Liver (tissue), 9 donors: Measurements from ENCODE around the gene NOC2L. TPM values are rescaled to one million over a fixed set of nuclear protein-coding genes. Genes with fewer than 3 reads are reported as not detected.

ENCODE experiments used
- DNase-seq: peaks from one replicate; pipeline ENCODE4 v3.0.0-alpha.2; 2017; ENCODE audit warnings: low spot score
- H3K27ac ChIP-seq, 2 donors: one replicate each; pipeline ENCODE4 v1.7.0; 2013; ENCODE audit warnings: inconsistent platforms in 2 of 2, low read length in 2 of 2, control low read depth in 1 of 2, low read depth in 1 of 2, mild to moderate bottlenecking in 1 of 2
- H3K27me3 ChIP-seq, 4 donors: one replicate each; pipeline versions ENCODE4 v1.6.1 to v1.7.0; 2013; ENCODE audit warnings: low read length in 3 of 4, inconsistent platforms in 1 of 4, mild to moderate bottlenecking in 1 of 4, moderate library complexity in 1 of 4; ENCODE audit not compliant: control insufficient read depth in 4 of 4, insufficient read depth in 4 of 4
- H3K36me3 ChIP-seq, 4 donors: one replicate each; pipeline versions ENCODE4 v1.6.1 to v1.7.0; 2013; ENCODE audit warnings: low read length in 3 of 4, mild to moderate bottlenecking in 3 of 4, low read depth in 1 of 4, moderate library complexity in 1 of 4; ENCODE audit not compliant: control insufficient read depth in 4 of 4, insufficient read depth in 3 of 4
- H3K4me1 ChIP-seq, 4 donors: one replicate each; pipeline versions ENCODE4 v1.6.1 to v1.7.0; 2013; ENCODE audit warnings: low read length in 3 of 4, mild to moderate bottlenecking in 3 of 4, moderate library complexity in 1 of 4; ENCODE audit not compliant: control insufficient read depth in 4 of 4, insufficient read depth in 4 of 4
- H3K4me3 ChIP-seq, 3 donors: one replicate each; pipeline versions ENCODE4 v1.6.1 to v1.7.0; 2013; ENCODE audit warnings: low read length in 3 of 3, control low read depth in 1 of 3, low read depth in 1 of 3, mild to moderate bottlenecking in 1 of 3
- H3K9ac ChIP-seq, 2 donors: one replicate each; pipeline ENCODE4 v1.7.0; 2013; ENCODE audit warnings: low read length in 2 of 2, mild to moderate bottlenecking in 2 of 2, moderate library complexity in 2 of 2, control low read depth in 1 of 2, low read depth in 1 of 2
- H3K9me3 ChIP-seq, 4 donors: one replicate each; pipeline versions ENCODE4 v1.6.1 to v1.7.0; 2013; ENCODE audit warnings: low read length in 3 of 4; ENCODE audit not compliant: control insufficient read depth in 4 of 4
- EGR1 ChIP-seq, 2 donors: IDR thresholded peaks; 2 replicates each; pipeline ENCODE4 v1.6.1; 2016 to 2018; ENCODE audit warnings: antibody characterized with exemption in 2 of 2, low read depth in 2 of 2
- FOXA1 ChIP-seq: IDR thresholded peaks from 2 replicates; pipeline ENCODE4 v1.6.1; 2016; ENCODE audit warnings: antibody characterized with exemption
- FOXA2 ChIP-seq: IDR thresholded peaks from 2 replicates; pipeline ENCODE4 v1.6.1; 2016; ENCODE audit warnings: antibody characterized with exemption
- GABPA ChIP-seq, 2 donors: IDR thresholded peaks in 1 of 2; conservative IDR thresholded peaks in 1 of 2; 2 replicates each; pipeline ENCODE4 v1.6.1; 2016; ENCODE audit warnings: antibody characterized with exemption in 2 of 2, mild to moderate bottlenecking in 1 of 2, moderate library complexity in 1 of 2
- HNF4A ChIP-seq, 2 donors: conservative IDR thresholded peaks; 2 replicates each; pipeline ENCODE4 v1.6.1; 2016; ENCODE audit warnings: antibody characterized with exemption in 2 of 2, mild to moderate bottlenecking in 2 of 2
- HNF4G ChIP-seq: IDR thresholded peaks from 2 replicates; pipeline ENCODE4 v1.6.1; 2016; ENCODE audit warnings: antibody characterized with exemption
- JUND ChIP-seq, 2 donors: IDR thresholded peaks; 2 replicates each; pipeline ENCODE4 v1.6.1; 2016; ENCODE audit warnings: antibody characterized with exemption in 2 of 2
- NR2F2 ChIP-seq: IDR thresholded peaks from 2 replicates; pipeline ENCODE4 v1.6.1; 2016; ENCODE audit warnings: antibody characterized with exemption
- RAD21 ChIP-seq, 2 donors: IDR thresholded peaks; 2 replicates each; pipeline ENCODE4 v1.6.1; 2016; ENCODE audit warnings: antibody characterized with exemption in 2 of 2, mild to moderate bottlenecking in 2 of 2
- RXRA ChIP-seq, 2 donors: IDR thresholded peaks; 2 replicates each; pipeline ENCODE4 v1.6.1; 2017 to 2018; ENCODE audit warnings: antibody characterized with exemption in 2 of 2, mild to moderate bottlenecking in 1 of 2
- SP1 ChIP-seq: IDR thresholded peaks from 2 replicates; pipeline ENCODE4 v1.6.1; 2018; ENCODE audit warnings: antibody characterized with exemption, mild to moderate bottlenecking
- TAF1 ChIP-seq: conservative IDR thresholded peaks from 2 replicates; pipeline ENCODE4 v1.6.1; 2016; ENCODE audit warnings: antibody characterized with exemption, mild to moderate bottlenecking
- YY1 ChIP-seq: IDR thresholded peaks from 2 replicates; pipeline ENCODE4 v1.6.1; 2016; ENCODE audit warnings: antibody characterized with exemption, mild to moderate bottlenecking
- WGBS: extraction: QIAGEN DNeasy Blood & Tissue Kit; methylation state at CpG from one replicate; pipeline ENCODE4 v1.1.7; 2013; 5-methylcytosine and 5-hydroxymethylcytosine counted together
- polyA plus RNA-seq, 2 donors: library from polyadenylated mRNA; stranded (reverse) in 1 of 2; unstranded in 1 of 2; fragments of 200-250 nt in 1 of 2; fragments of >200 nt in 1 of 2; fragmentation: Nextera tagmentation in 1 of 2; extraction: Ambion mirVana in 1 of 2; gene quantifications; one replicate each; pipeline versions ENCODE4 v1.2.1 to v1.2.3, GENCODE V29; 2013 to 2015
- total RNA-seq, 2 donors: library from RNA; depleted of rRNA; stranded (reverse); fragments of >200 nt; gene quantifications; one replicate each; pipeline ENCODE4 v1.2.3, GENCODE V29; 2014
- TF ChIP-seq, protein P1 (sequence below): fragments of 150-350 bp; IDR thresholded peaks from 2 replicates; pipeline ENCODE4 v1.5.1; 2017; ENCODE audit warnings: improper control_type of control experiment, low read depth, low read length; ENCODE audit not compliant: missing input control
- TF ChIP-seq, protein P2 (sequence below): IDR thresholded peaks from 2 replicates; pipeline ENCODE4 v1.6.1; 2016; ENCODE audit warnings: antibody characterized with exemption
- TF ChIP-seq, protein P3 (sequence below): IDR thresholded peaks from 2 replicates; pipeline ENCODE4 v1.6.1; 2016; ENCODE audit warnings: antibody characterized with exemption, mild to moderate bottlenecking
- TF ChIP-seq, protein P4 (sequence below): IDR thresholded peaks from 2 replicates; pipeline ENCODE4 v1.6.1; 2016; ENCODE audit warnings: antibody characterized with exemption
- TF ChIP-seq, protein P5 (sequence below): IDR thresholded peaks from 2 replicates; pipeline ENCODE4 v1.6.1; 2016; ENCODE audit warnings: antibody characterized with exemption
- donor health status: healthy.
- donor health status: healthy.
- donor health status: healthy.
- donor health status: healthy.
- donor health status: healthy.

The NOC2L gene
- total and polyA plus RNA-seq, 4 donors = 17.1 to 34.5 (median 30.0) TPM

DNA sequence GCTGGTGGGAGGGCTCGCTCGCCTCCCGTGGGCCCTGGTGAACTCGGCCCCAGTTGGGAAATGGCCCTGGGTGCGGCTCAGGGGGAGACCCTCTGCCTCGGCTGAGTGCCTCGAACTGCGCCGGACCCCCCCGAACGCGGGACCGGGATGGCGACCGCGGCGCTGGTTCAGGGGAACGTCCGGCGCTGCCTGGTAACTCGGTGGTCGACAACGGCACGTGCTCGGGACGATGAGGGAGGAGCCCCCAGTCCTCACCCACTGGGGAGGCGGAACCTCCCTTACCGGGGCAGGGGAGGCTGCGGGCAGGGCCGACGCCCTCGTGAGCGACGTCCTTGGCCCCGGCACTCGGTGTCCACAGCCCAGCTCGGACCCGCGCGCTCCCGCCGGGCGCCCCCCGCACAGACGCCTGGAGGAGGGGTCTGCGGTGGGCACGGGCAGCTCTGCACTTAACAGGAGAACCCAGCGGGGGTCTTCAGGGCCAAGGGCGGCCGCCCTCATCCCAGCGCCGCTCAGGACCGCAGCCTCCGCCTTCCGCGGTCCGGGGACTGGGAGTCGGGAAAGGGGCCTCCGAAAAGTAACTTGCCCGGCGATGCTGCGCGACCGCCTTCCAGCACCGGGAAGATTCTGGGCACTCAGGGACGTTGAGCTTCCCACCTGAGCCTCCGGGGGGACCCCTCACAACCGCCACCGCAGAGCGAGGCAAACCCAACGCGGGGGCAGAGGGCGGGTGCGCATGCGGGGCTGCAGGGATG, 39.1 kb upstream of the NOC2L start:
- Histone ChIP-seq H3K36me3 (peaks cover 0 to 1% (median 0%) of the 10 kb centered on the region in 4 donors), H3K27ac (no peak overlapping the region), H3K27me3 (peaks cover 0 to 11% (median 1%) of the 10 kb centered on the region in 4 donors), H3K4me3 (peak overlapping the region in 1 of 3 donors; percentile 66), H3K4me1 (peaks cover 0 to 38% (median 23%) of the 10 kb centered on the region in 4 donors), H3K9me3 (no peaks in the 10 kb centered on the region), H3K9ac (no peak overlapping the region)
- no peak for DNase-seq
- TF ChIP-seq RAD21 (IDR thresholded peaks at IDR 0.05) (no peak), JUND (IDR thresholded peaks at IDR 0.05) (no peak), RXRA (IDR thresholded peaks at IDR 0.05) (no peak), GABPA (IDR thresholded peaks at IDR 0.05 in 1 of 2, conservative IDR thresholded peaks at IDR 0.05 in 1 of 2) (no peak), EGR1 (IDR thresholded peaks at IDR 0.05; ENCODE audit: low read depth in 2 of 2) (no peak), YY1 (no peak), FOXA2 (no peak), HNF4A (conservative IDR thresholded peaks at IDR 0.05) (no peak), SP1 (no peak), NR2F2 (no peak), TAF1 (no peak), FOXA1 (no peak), HNF4G (no peak)
- TF ChIP-seq, protein P1, sequence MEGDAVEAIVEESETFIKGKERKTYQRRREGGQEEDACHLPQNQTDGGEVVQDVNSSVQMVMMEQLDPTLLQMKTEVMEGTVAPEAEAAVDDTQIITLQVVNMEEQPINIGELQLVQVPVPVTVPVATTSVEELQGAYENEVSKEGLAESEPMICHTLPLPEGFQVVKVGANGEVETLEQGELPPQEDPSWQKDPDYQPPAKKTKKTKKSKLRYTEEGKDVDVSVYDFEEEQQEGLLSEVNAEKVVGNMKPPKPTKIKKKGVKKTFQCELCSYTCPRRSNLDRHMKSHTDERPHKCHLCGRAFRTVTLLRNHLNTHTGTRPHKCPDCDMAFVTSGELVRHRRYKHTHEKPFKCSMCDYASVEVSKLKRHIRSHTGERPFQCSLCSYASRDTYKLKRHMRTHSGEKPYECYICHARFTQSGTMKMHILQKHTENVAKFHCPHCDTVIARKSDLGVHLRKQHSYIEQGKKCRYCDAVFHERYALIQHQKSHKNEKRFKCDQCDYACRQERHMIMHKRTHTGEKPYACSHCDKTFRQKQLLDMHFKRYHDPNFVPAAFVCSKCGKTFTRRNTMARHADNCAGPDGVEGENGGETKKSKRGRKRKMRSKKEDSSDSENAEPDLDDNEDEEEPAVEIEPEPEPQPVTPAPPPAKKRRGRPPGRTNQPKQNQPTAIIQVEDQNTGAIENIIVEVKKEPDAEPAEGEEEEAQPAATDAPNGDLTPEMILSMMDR = no peak
- TF ChIP-seq, protein P2, sequence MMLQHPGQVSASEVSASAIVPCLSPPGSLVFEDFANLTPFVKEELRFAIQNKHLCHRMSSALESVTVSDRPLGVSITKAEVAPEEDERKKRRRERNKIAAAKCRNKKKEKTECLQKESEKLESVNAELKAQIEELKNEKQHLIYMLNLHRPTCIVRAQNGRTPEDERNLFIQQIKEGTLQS = no peak
- TF ChIP-seq, protein P3, sequence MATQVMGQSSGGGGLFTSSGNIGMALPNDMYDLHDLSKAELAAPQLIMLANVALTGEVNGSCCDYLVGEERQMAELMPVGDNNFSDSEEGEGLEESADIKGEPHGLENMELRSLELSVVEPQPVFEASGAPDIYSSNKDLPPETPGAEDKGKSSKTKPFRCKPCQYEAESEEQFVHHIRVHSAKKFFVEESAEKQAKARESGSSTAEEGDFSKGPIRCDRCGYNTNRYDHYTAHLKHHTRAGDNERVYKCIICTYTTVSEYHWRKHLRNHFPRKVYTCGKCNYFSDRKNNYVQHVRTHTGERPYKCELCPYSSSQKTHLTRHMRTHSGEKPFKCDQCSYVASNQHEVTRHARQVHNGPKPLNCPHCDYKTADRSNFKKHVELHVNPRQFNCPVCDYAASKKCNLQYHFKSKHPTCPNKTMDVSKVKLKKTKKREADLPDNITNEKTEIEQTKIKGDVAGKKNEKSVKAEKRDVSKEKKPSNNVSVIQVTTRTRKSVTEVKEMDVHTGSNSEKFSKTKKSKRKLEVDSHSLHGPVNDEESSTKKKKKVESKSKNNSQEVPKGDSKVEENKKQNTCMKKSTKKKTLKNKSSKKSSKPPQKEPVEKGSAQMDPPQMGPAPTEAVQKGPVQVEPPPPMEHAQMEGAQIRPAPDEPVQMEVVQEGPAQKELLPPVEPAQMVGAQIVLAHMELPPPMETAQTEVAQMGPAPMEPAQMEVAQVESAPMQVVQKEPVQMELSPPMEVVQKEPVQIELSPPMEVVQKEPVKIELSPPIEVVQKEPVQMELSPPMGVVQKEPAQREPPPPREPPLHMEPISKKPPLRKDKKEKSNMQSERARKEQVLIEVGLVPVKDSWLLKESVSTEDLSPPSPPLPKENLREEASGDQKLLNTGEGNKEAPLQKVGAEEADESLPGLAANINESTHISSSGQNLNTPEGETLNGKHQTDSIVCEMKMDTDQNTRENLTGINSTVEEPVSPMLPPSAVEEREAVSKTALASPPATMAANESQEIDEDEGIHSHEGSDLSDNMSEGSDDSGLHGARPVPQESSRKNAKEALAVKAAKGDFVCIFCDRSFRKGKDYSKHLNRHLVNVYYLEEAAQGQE = no peak
- TF ChIP-seq, protein P4, sequence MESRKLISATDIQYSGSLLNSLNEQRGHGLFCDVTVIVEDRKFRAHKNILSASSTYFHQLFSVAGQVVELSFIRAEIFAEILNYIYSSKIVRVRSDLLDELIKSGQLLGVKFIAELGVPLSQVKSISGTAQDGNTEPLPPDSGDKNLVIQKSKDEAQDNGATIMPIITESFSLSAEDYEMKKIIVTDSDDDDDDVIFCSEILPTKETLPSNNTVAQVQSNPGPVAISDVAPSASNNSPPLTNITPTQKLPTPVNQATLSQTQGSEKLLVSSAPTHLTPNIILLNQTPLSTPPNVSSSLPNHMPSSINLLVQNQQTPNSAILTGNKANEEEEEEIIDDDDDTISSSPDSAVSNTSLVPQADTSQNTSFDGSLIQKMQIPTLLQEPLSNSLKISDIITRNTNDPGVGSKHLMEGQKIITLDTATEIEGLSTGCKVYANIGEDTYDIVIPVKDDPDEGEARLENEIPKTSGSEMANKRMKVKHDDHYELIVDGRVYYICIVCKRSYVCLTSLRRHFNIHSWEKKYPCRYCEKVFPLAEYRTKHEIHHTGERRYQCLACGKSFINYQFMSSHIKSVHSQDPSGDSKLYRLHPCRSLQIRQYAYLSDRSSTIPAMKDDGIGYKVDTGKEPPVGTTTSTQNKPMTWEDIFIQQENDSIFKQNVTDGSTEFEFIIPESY = no peak
- TF ChIP-seq, protein P5, sequence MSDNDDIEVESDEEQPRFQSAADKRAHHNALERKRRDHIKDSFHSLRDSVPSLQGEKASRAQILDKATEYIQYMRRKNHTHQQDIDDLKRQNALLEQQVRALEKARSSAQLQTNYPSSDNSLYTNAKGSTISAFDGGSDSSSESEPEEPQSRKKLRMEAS = no peak
- WGBS = 20% methylated on average over 75 of the region's 75 CpGs
